Measurements from ENCODE around the gene PPME1.
A peak's percentile ranks its signal among the peaks of the same experiment; 100 is the strongest.
"Not testable (repeated sequence)": the region's sequence is repeated elsewhere in the genome, so short reads cannot be mapped to it uniquely, and the experiment has no call there.

Gene PPME1

DNA sequence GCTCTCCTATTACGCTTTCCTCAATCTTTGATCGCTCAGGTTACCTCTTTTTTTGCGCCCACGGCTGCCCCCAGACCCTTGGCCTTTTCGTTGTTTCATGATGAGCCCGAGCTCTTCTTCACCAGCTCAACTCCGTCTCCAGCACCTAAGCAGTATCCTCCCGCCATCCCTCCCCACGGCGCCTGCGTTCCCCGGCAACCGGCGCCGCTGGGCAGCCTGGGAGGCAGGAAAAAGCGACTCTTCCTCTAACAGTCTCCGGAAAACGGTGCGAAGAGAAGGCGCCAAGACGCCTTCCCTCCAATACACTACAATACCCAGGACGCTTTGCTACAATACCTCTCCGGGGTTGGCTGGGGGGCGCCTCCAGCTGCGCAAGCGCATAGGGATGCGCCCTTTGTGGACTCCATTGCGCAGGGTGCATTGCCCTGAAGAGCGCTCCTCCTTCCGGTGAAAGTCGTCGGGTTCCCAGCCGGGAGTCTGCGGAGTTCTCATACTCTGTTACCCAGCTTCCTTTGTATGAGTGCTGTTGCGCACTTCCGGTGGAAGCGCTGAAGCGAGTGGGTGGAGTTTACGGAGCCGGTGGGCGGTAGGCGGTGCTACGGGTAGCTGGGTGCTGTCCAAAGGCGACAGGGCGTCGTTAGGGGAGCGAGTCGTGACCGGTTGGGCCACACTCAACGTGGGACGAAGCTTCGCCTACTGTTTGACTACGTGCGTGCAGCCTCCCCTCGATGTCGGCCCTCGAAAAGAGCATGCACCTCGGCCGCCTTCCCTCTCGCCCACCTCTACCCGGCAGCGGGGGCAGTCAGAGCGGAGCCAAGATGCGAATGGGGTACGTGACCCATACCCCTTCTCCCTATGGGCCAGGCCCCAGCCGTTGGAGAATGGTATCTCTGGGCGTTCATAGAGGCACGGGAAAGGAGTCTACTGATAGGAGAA, at the start of gene PPME1, which contains the start of gene C2CD3:
PPME1 (plus strand) TSS at position 596 of the 936 bp plus-strand sequence; CDS start at position 729, 133 bp downstream.
C2CD3 (minus strand) TSS at position 309 of the 936 bp plus-strand sequence; CDS start at position 99, 210 bp downstream.
- DNase-seq (ENCODE audit: low spot score), result peak; percentile 95
- TF ChIP-seq CTCF (IDR thresholded peaks at IDR 0.05; ENCODE audit: borderline replicate concordance, control extremely low read depth, extremely low read depth, insufficient read depth, missing control alignments), result no peak
- in situ Hi-C loops (cut with MboI; ENCODE audit: low sequenced_read_pairs, unreplicated experiment), result no loop called here

DNA sequence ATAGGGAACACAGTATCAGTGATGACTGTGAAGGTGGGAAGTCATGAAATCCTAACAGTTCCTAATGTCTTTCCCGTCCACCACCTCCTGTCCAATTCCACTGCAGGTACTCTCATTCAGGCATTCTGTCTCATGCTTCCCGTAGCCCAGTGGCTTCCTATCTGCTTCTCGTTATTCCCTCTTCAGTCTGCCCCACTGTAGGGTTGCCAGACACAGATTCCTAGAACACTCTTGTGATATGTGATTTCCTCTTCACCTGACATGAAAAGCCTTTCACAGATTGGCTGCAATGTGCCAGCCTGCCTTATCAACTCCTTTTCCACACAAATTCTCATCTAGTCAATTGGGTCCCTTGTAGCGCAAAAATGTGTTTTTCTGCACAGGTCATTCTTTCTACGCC, 49.3 kb upstream of the PPME1 start:
- no peak for DNase-seq (ENCODE audit: low spot score)
- TF ChIP-seq CTCF (IDR thresholded peaks at IDR 0.05; ENCODE audit: borderline replicate concordance, control extremely low read depth, extremely low read depth, insufficient read depth, missing control alignments), result no peak
- in situ Hi-C loops (cut with MboI; ENCODE audit: low sequenced_read_pairs, unreplicated experiment), result no loop called here

GRCh38 chr11:74123008-74123448, 48.1 kb upstream of the PPME1 start:
- TF ChIP-seq CTCF (IDR thresholded peaks at IDR 0.05; ENCODE audit: borderline replicate concordance, control extremely low read depth, extremely low read depth, insufficient read depth, missing control alignments), result no peak
- in situ Hi-C loops (cut with MboI; ENCODE audit: low sequenced_read_pairs, unreplicated experiment), result no loop called here
- no peak for DNase-seq (ENCODE audit: low spot score)

- in situ Hi-C loops (cut with MboI; ENCODE audit: low sequenced_read_pairs, unreplicated experiment); DNase-seq (ENCODE audit: low spot score): not testable (repeated sequence)
Measured at GRCh38 chr11:74129121-74129520, 42.0 kb upstream of the PPME1 start.

- no peak for DNase-seq (ENCODE audit: low spot score)
- in situ Hi-C loops (cut with MboI; ENCODE audit: low sequenced_read_pairs, unreplicated experiment), result no loop called here
- TF ChIP-seq CTCF (IDR thresholded peaks at IDR 0.05; ENCODE audit: borderline replicate concordance, control extremely low read depth, extremely low read depth, insufficient read depth, missing control alignments), result no peak
Measured at GRCh38 chr11:74132833-74133232, 38.3 kb upstream of the PPME1 start.

- TF ChIP-seq CTCF (IDR thresholded peaks at IDR 0.05; ENCODE audit: borderline replicate concordance, control extremely low read depth, extremely low read depth, insufficient read depth, missing control alignments), result no peak
- in situ Hi-C loops (cut with MboI; ENCODE audit: low sequenced_read_pairs, unreplicated experiment), result no loop called here
- no peak for DNase-seq (ENCODE audit: low spot score)
Measured at GRCh38 chr11:74133436-74133835, 37.7 kb upstream of the PPME1 start.

DNA sequence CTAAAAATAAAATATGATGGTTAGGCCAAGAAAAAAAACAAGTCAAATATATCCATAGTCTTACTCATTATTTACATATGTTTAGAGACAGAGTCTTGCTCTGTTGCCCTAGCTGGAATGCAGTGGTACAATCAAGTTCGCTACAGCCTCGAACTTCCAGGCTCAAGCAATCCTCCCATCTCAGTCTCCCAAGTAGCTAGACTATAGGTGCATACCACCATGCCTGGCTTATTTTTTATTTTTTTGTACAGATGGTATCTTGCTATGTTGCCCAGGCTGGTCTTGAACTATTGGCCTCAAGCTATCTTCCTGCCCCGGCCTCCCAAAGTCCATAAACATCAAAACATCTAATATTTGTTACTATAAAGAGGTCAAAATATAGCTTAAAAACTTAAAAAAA, 36.4 kb upstream of the PPME1 start:
- in situ Hi-C loops (cut with MboI; ENCODE audit: low sequenced_read_pairs, unreplicated experiment), result no loop called here
- no peak for DNase-seq (ENCODE audit: low spot score)
- TF ChIP-seq CTCF (IDR thresholded peaks at IDR 0.05; ENCODE audit: borderline replicate concordance, control extremely low read depth, extremely low read depth, insufficient read depth, missing control alignments), result no peak

All from GM13976 (cell line).